MCF 10A (cell line): ENCODE measurements around the gene SAA2. TPM values are rescaled to one million over a fixed set of nuclear protein-coding genes. Genes with fewer than 3 reads are reported as not detected.

Experiments
- BruUV-seq: library from RNA; stranded (reverse); fragments of 400-500 nt; replicated peaks from 2 replicates; lab custom pipeline; 2021; lab: Mats Ljungman, UMichigan
- CTCF ChIA-PET: fragments of 300-600 bp; sonication (Branson Sonifier 250); formaldehyde crosslinking; extraction: SDS; loops from one replicate; lab custom pipeline; 2021; ENCODE audit warnings: antibody characterized with exemption, inconsistent platforms; lab: Yijun Ruan, JAX
- POLR2A ChIA-PET: fragments of 300-600, 350-650 bp; sonication (Branson Sonifier 250); formaldehyde crosslinking; extraction: SDS; loops from one replicate; lab custom pipeline; 2020; ENCODE audit warnings: antibody characterized with exemption, inconsistent platforms; lab: Yijun Ruan, JAX
- DNase-seq: peaks from one replicate; pipeline ENCODE4 v3.0.0-alpha.2; 2018; ENCODE audit not compliant: unreplicated experiment
- H3K27ac Mint-ChIP-seq: one replicate; pipeline ENCODE4 v1.8.0; 2022; ENCODE audit warnings: mild to moderate bottlenecking, low read depth, mixed read lengths; ENCODE audit not compliant: unreplicated experiment
- H3K27me3 Mint-ChIP-seq: one replicate; pipeline ENCODE4 v1.8.0; 2022; ENCODE audit warnings: mixed read lengths; ENCODE audit not compliant: insufficient read depth, unreplicated experiment
- H3K36me3 Mint-ChIP-seq: one replicate; pipeline ENCODE4 v1.8.0; 2022; ENCODE audit warnings: mild to moderate bottlenecking, moderate library complexity, mixed read lengths; ENCODE audit not compliant: insufficient read depth, unreplicated experiment
- H3K4me1 Mint-ChIP-seq: one replicate; pipeline ENCODE4 v1.8.0; 2022; ENCODE audit warnings: mixed read lengths; ENCODE audit not compliant: insufficient read depth, unreplicated experiment
- H3K4me3 Mint-ChIP-seq: one replicate; pipeline ENCODE4 v1.8.0; 2022; ENCODE audit warnings: mild to moderate bottlenecking, moderate library complexity, mixed read lengths; ENCODE audit not compliant: unreplicated experiment
- H3K9me3 Mint-ChIP-seq: one replicate; pipeline ENCODE4 v1.8.0; 2022; ENCODE audit warnings: mixed read lengths; ENCODE audit not compliant: unreplicated experiment
- intact Hi-C: fragments of 100-400 bp; cut with micrococcal nuclease; formaldehyde crosslinking; loops from 2 replicates; pipeline ENCODE4 v1.14.1; 2022
- total RNA-seq: library from RNA; stranded (reverse); gene quantifications from 2 replicates; pipeline ENCODE4 v1.2.3, GENCODE V29; 2022
- TF ChIP-seq, protein P1 (sequence below): fragments of 200-600 bp; IDR thresholded peaks from one replicate; pipeline ENCODE4 v1.8.0; 2022; ENCODE audit warnings: antibody characterized with exemption, mild to moderate bottlenecking; ENCODE audit not compliant: unreplicated experiment

The SAA2 gene
- total RNA-seq, 1 experiment from 2014 or later: 12.7 TPM

- POLR2A ChIA-PET: no interaction called here
- Mint-ChIP-seq H3K4me1 (no peaks in the 10 kb centered on the region), H3K27ac (no peak overlapping the region), H3K27me3 (peaks cover 45% of the 10 kb centered on the region), H3K36me3 (no peaks in the 10 kb centered on the region), H3K4me3 (no peak overlapping the region), H3K9me3 (no peaks in the 10 kb centered on the region)
- intact Hi-C loops: no loop called here
- BruUV-seq: no TSS peak
- CTCF ChIA-PET: interaction anchor here (0.6 kb wide), 1 partner anchor 23 kb away, joined by 3 read pairs; no protein-coding TSS in a partner anchor
- no peak for DNase-seq
- TF ChIP-seq, protein P1, sequence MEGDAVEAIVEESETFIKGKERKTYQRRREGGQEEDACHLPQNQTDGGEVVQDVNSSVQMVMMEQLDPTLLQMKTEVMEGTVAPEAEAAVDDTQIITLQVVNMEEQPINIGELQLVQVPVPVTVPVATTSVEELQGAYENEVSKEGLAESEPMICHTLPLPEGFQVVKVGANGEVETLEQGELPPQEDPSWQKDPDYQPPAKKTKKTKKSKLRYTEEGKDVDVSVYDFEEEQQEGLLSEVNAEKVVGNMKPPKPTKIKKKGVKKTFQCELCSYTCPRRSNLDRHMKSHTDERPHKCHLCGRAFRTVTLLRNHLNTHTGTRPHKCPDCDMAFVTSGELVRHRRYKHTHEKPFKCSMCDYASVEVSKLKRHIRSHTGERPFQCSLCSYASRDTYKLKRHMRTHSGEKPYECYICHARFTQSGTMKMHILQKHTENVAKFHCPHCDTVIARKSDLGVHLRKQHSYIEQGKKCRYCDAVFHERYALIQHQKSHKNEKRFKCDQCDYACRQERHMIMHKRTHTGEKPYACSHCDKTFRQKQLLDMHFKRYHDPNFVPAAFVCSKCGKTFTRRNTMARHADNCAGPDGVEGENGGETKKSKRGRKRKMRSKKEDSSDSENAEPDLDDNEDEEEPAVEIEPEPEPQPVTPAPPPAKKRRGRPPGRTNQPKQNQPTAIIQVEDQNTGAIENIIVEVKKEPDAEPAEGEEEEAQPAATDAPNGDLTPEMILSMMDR: no peak
Measured at GRCh38 chr11:18221274-18221876, 27.1 kb downstream of the SAA2 start.

- H3K9me3 Mint-ChIP-seq: no peaks in the 10 kb centered on the region
- intact Hi-C loops: loop anchor here (5.0 kb wide), 1 partner anchor 92 kb away; no protein-coding TSS in a partner anchor
- H3K4me1 Mint-ChIP-seq: no peaks in the 10 kb centered on the region
- H3K27ac Mint-ChIP-seq: no peak overlapping the region
- no TSS peak for BruUV-seq
- DNase-seq: no peak
- CTCF ChIA-PET: no interaction called here
- H3K27me3 Mint-ChIP-seq: no peaks in the 10 kb centered on the region
- POLR2A ChIA-PET: no interaction called here
- H3K36me3 Mint-ChIP-seq: no peaks in the 10 kb centered on the region
- TF ChIP-seq, protein P1: no peak
- no peak overlapping the region for H3K4me3 Mint-ChIP-seq
Measured at GRCh38 chr11:18209058-18209457, 39.4 kb downstream of the SAA2 start.

- no peak overlapping the region for H3K27ac Mint-ChIP-seq
- no peaks in the 10 kb centered on the region for H3K4me1 Mint-ChIP-seq
- H3K9me3 Mint-ChIP-seq: no peaks in the 10 kb centered on the region
- no peaks in the 10 kb centered on the region for H3K27me3 Mint-ChIP-seq
- intact Hi-C loops: loop anchor here (5.0 kb wide), 1 partner anchor 87 kb away; no protein-coding TSS in a partner anchor
- no peak for DNase-seq
- H3K36me3 Mint-ChIP-seq: no peaks in the 10 kb centered on the region
- no TSS peak for BruUV-seq
- POLR2A ChIA-PET: no interaction called here
- TF ChIP-seq, protein P1: no peak
- H3K4me3 Mint-ChIP-seq: no peak overlapping the region
- CTCF ChIA-PET: no interaction called here
Measured at GRCh38 chr11:18204771-18205170, 43.7 kb downstream of the SAA2 start.

DNA sequence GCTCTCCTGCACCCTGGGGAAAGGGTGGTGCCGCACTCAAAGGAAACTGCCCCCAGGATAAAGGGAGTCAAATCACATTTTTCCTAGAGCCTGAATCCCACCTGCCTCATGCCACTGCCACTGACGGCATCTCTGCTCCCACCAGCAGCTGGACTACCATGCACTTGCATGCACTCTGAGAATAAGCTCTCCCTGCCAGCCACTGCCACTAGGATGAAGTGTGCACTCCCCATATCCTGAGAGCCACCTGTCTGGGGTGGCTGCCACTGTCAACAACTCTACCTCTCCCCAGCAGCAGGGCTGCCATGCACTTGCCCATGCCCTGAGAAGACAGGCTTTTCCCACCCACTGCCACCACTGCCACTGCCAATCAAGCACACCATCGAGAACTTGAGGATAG, 44.2 kb downstream of the SAA2 start:
- no peak overlapping the region for H3K27ac Mint-ChIP-seq
- H3K27me3 Mint-ChIP-seq: no peaks in the 10 kb centered on the region
- intact Hi-C loops: no loop called here
- TF ChIP-seq, protein P1: no peak
- no peaks in the 10 kb centered on the region for H3K36me3 Mint-ChIP-seq
- DNase-seq: no peak
- H3K4me3 Mint-ChIP-seq: no peak overlapping the region
- no peaks in the 10 kb centered on the region for H3K4me1 Mint-ChIP-seq
- CTCF ChIA-PET: no interaction called here
- H3K9me3 Mint-ChIP-seq: no peaks in the 10 kb centered on the region
- POLR2A ChIA-PET: no interaction called here
- no TSS peak for BruUV-seq
